GM21423 (cell line): ENCODE data around the gene GSE1.

Source experiments
- ATAC-seq: cut with Tn5 transposase; IDR thresholded peaks from one replicate; pipeline ENCODE4 v1.9.1; 2021; ENCODE audit warnings: mild to moderate bottlenecking, moderate library complexity; ENCODE audit not compliant: unreplicated experiment

The GSE1 gene

GRCh38 chr16:85612801-85613603, at the start of gene GSE1:
TSS of gene GSE1 (plus strand) at chr16:85613322. CDS start at chr16:85613392, 70 bp downstream.
- ATAC-seq = peak; percentile 43

GRCh38 chr16:85563515-85564276, 49.4 kb upstream of the GSE1 start:
- ATAC-seq = no peak

- ATAC-seq = no peak
Measured at GRCh38 chr16:85564277-85565051, 48.7 kb upstream of the GSE1 start.

GRCh38 chr16:85565340-85565739, 47.8 kb upstream of the GSE1 start:
- no peak for ATAC-seq

- no peak for ATAC-seq
Measured at GRCh38 chr16:85565801-85566526, 47.2 kb upstream of the GSE1 start.

- ATAC-seq = no peak
Measured at GRCh38 chr16:85566561-85567100, 46.5 kb upstream of the GSE1 start.

GRCh38 chr16:85567101-85567866, 45.8 kb upstream of the GSE1 start:
- no peak for ATAC-seq

GRCh38 chr16:85567935-85568334, 45.2 kb upstream of the GSE1 start:
- ATAC-seq = no peak

- ATAC-seq = no peak
Measured at GRCh38 chr16:85568519-85568918, 44.6 kb upstream of the GSE1 start.

- no peak for ATAC-seq
Measured at GRCh38 chr16:85569039-85569614, 44.0 kb upstream of the GSE1 start.

- peak; percentile 64 for ATAC-seq
Measured at GRCh38 chr16:85569615-85570212, 43.4 kb upstream of the GSE1 start.

GRCh38 chr16:85570213-85570734, 42.8 kb upstream of the GSE1 start:
- ATAC-seq = peak; percentile 18

GRCh38 chr16:85570735-85571562, 42.2 kb upstream of the GSE1 start:
- ATAC-seq = peak; percentile 42

GRCh38 chr16:85571563-85571812, 41.6 kb upstream of the GSE1 start:
- peak; percentile 11 for ATAC-seq

- peak; percentile 22 for ATAC-seq
Measured at GRCh38 chr16:85571813-85572619, 41.1 kb upstream of the GSE1 start.

GRCh38 chr16:85573045-85573695, 40.0 kb upstream of the GSE1 start:
- ATAC-seq = no peak
